Measurements from ENCODE around the gene PSMA7. TPM values are rescaled to one million over a fixed set of nuclear protein-coding genes. Genes with fewer than 3 reads are reported as not detected.

PSMA7 gene
- total and polyA plus RNA-seq, 2 donors (not counting 1 experiment from before 2014, with no cell fraction given), result 140 to 252 TPM

DNA sequence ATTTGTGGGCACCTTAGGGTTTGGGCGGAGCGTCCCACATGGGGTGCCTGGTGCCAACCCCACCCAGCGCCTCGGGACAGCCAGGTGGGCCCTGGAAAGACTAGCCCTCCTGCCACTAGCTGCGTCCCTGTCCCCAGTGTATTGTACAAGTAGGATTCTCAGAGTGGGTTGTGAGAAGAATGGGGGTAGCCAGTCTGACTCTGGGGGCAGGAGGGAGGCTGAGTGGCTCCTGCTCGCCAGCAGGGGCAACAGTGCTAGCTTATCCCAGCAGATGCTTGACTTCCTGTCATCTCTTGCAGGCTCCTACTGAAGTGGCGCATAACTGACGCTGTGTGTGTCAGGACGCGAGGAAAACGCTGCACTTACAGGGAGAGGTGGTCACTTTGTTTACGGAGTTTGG is 9.3 kb downstream of the PSMA7 start:
- peaks cover 29% of the 10 kb centered on the region for H3K4me1 Mint-ChIP-seq
- no peak for DNase-seq
- H3K4me3 Mint-ChIP-seq, result no peak overlapping the region
- CTCF ChIA-PET, result interaction anchor here (0.9 to 4.3 kb wide), 3 partner anchors 12 to 123 kb away, joined by 3 to 56 read pairs (median 4); no protein-coding TSS in a partner anchor
- no peaks in the 10 kb centered on the region for H3K9me3 ChIP-seq (ENCODE audit: control extremely low read depth in 1 of 3, control insufficient read depth in 2 of 3, insufficient read depth in 1 of 3, low read length in 2 of 3)
- intact Hi-C loops (cut with micrococcal nuclease), result no loop called here
- H2AFZ ChIP-seq (ENCODE audit: insufficient read depth, low read depth, low read length, poor library complexity, severe bottlenecking), result no peak overlapping the region
- H3K4me3 ChIP-seq (ENCODE audit: control extremely low read depth in 1 of 5, extremely low read depth in 1 of 5, insufficient read depth in 1 of 5, low read depth in 2 of 5, low read length in 4 of 5), result no peak overlapping the region
- POLR2A ChIA-PET, result no interaction called here
- peak overlapping the region in 1 of 2 donors; percentile 26 for H3K27ac ChIP-seq (ENCODE audit: low read length in 2 of 2)
- TF ChIP-seq, protein P1, sequence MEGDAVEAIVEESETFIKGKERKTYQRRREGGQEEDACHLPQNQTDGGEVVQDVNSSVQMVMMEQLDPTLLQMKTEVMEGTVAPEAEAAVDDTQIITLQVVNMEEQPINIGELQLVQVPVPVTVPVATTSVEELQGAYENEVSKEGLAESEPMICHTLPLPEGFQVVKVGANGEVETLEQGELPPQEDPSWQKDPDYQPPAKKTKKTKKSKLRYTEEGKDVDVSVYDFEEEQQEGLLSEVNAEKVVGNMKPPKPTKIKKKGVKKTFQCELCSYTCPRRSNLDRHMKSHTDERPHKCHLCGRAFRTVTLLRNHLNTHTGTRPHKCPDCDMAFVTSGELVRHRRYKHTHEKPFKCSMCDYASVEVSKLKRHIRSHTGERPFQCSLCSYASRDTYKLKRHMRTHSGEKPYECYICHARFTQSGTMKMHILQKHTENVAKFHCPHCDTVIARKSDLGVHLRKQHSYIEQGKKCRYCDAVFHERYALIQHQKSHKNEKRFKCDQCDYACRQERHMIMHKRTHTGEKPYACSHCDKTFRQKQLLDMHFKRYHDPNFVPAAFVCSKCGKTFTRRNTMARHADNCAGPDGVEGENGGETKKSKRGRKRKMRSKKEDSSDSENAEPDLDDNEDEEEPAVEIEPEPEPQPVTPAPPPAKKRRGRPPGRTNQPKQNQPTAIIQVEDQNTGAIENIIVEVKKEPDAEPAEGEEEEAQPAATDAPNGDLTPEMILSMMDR (IDR thresholded peaks at IDR 0.05), result no peak
- no peak for TF ChIP-seq EZH2 (IDR thresholded peaks at IDR 0.05; ENCODE audit: borderline replicate concordance, insufficient read depth, low read depth, low read length, poor library complexity, severe bottlenecking)
- H4K20me1 ChIP-seq (ENCODE audit: control insufficient read depth, insufficient read depth, low read length, poor library complexity, severe bottlenecking), result peaks cover 54% of the 10 kb centered on the region
- H3K27me3 Mint-ChIP-seq, result no peaks in the 10 kb centered on the region
- peaks cover 5 to 29% of the 10 kb centered on the region in 2 donors for H3K4me1 ChIP-seq (ENCODE audit: control insufficient read depth in 2 of 2, insufficient read depth in 2 of 2, low read length in 2 of 2)
- H3K9ac ChIP-seq (ENCODE audit: low read length), result no peak overlapping the region
- H3K79me2 ChIP-seq (ENCODE audit: control insufficient read depth, insufficient read depth, low read length), result peaks cover 28% of the 10 kb centered on the region
- no peaks in the 10 kb centered on the region for H3K9me3 Mint-ChIP-seq (ENCODE audit: insufficient read depth)
- 77% methylated on average over 12 of the region's 12 CpGs for WGBS (ENCODE audit: insufficient coverage)
- peaks cover 1 to 92% of the 10 kb centered on the region in 2 experiments for H3K36me3 ChIP-seq (replicated peaks in 1 of 2; ENCODE audit: control extremely low read depth in 1 of 2, control insufficient read depth in 1 of 2, extremely low read depth in 1 of 2, insufficient read depth in 2 of 2, low read length in 1 of 2)
- H3K27ac Mint-ChIP-seq, result peak overlapping the region; percentile 50
- no peaks in the 10 kb centered on the region for H3K27me3 ChIP-seq (replicated peaks in 1 of 4; ENCODE audit: control extremely low read depth in 1 of 4, control insufficient read depth in 3 of 4, insufficient read depth in 4 of 4, low read length in 3 of 4)
- no peak overlapping the region for H3K4me2 ChIP-seq (replicated peaks; ENCODE audit: low read depth, low read length, poor library complexity, severe bottlenecking)
- no peak for ATAC-seq (ENCODE audit: low read depth)

DNA sequence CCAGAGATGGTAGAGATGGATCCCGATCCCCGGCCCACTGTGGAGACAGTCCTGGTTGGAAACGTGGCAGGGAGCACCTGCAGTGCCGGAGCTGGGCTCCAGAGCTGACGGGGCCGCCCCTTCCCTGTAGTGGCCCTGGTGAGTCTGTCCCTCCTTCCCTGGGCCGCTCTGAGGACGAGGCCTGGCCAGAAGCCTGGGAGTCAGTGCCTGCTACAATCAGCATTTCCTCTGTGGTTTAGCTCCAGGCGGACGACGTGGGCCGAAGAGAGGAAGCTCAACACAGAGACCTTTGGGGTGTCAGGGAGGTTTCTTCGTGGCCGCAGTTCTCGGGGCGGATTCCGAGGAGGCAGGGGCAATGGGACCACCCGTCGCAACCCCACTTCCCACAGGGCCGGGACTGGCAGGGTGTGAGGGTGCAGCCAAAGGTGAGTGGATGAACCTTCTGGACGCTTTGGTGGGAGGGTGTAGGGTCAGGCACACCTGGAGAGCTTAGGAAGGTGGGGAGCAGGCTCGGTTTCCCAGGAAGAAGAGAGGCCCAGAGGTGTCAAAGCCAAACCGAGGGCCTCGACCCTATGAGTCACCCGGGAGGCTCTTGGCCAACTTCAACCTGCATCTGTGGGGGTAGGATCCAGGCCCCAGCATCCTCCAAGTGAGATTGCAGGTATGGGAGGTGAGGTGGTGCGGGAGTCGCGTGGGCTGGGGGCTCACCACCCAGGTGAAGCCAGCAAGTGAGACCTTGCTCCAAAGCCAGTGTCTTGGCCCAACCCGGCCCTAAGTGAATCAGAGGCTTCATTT is 9.9 kb downstream of the PSMA7 start:
- Histone ChIP-seq H3K4me3 (ENCODE audit: control extremely low read depth in 1 of 5, extremely low read depth in 1 of 5, insufficient read depth in 1 of 5, low read depth in 2 of 5, low read length in 4 of 5) (no peak overlapping the region), H3K9me3 (ENCODE audit: control extremely low read depth in 1 of 3, control insufficient read depth in 2 of 3, insufficient read depth in 1 of 3, low read length in 2 of 3) (no peaks in the 10 kb centered on the region), H3K27ac (ENCODE audit: low read length in 2 of 2) (peak overlapping the region; percentile 4 to 26), H4K20me1 (ENCODE audit: control insufficient read depth, insufficient read depth, low read length, poor library complexity, severe bottlenecking) (peaks cover 54% of the 10 kb centered on the region), H3K79me2 (ENCODE audit: control insufficient read depth, insufficient read depth, low read length) (peaks cover 34% of the 10 kb centered on the region), H2AFZ (ENCODE audit: insufficient read depth, low read depth, low read length, poor library complexity, severe bottlenecking) (no peak overlapping the region), H3K4me1 (ENCODE audit: control insufficient read depth in 2 of 2, insufficient read depth in 2 of 2, low read length in 2 of 2) (peaks cover 5 to 29% of the 10 kb centered on the region in 2 donors), H3K9ac (ENCODE audit: low read length) (no peak overlapping the region), H3K27me3 (replicated peaks in 1 of 4; ENCODE audit: control extremely low read depth in 1 of 4, control insufficient read depth in 3 of 4, insufficient read depth in 4 of 4, low read length in 3 of 4) (no peaks in the 10 kb centered on the region), H3K36me3 (replicated peaks in 1 of 2; ENCODE audit: control extremely low read depth in 1 of 2, control insufficient read depth in 1 of 2, extremely low read depth in 1 of 2, insufficient read depth in 2 of 2, low read length in 1 of 2) (peaks cover 1 to 93% of the 10 kb centered on the region in 2 experiments), H3K4me2 (replicated peaks; ENCODE audit: low read depth, low read length, poor library complexity, severe bottlenecking) (no peak overlapping the region)
- intact Hi-C loops (cut with micrococcal nuclease), result no loop called here
- H3K27ac Mint-ChIP-seq, result peak overlapping the region; percentile 32
- TF ChIP-seq, protein P1 (IDR thresholded peaks at IDR 0.05), result no peak
- no peak for TF ChIP-seq EZH2 (IDR thresholded peaks at IDR 0.05; ENCODE audit: borderline replicate concordance, insufficient read depth, low read depth, low read length, poor library complexity, severe bottlenecking)
- WGBS (ENCODE audit: insufficient coverage), result 71% methylated on average over 25 of the region's 29 CpGs
- peaks cover 29% of the 10 kb centered on the region for H3K4me1 Mint-ChIP-seq
- POLR2A ChIA-PET, result no interaction called here
- H3K27me3 Mint-ChIP-seq, result no peaks in the 10 kb centered on the region
- ATAC-seq (ENCODE audit: low read depth) (no peak), DNase-seq (no peak)
- H3K9me3 Mint-ChIP-seq (ENCODE audit: insufficient read depth), result no peaks in the 10 kb centered on the region
- CTCF ChIA-PET, result interaction anchor here (1.4 to 4.3 kb wide), 2 partner anchors 14 to 123 kb away, joined by 4 to 56 read pairs; no protein-coding TSS in a partner anchor
- H3K4me3 Mint-ChIP-seq, result no peak overlapping the region
